Heart right ventricle (tissue), 16 donors: Measurements from ENCODE around the gene RAP1GAP2. TPM values are rescaled to one million over a fixed set of nuclear protein-coding genes. Genes with fewer than 3 reads are reported as not detected.

Source experiments
- ATAC-seq, 8 donors: fragments of 200-7000 bp; cut with Tn5 transposase; one replicate each; pipeline ENCODE4 v1.9.1; 2020; ENCODE audit warnings: mild to moderate bottlenecking in 8 of 8, moderate library complexity in 8 of 8, moderate number of reproducible peaks in 1 of 8
- DNase-seq, 2 donors: peaks; one replicate each; pipeline ENCODE4 v3.0.0-alpha.2; 2020
- H3K27ac ChIP-seq, 10 donors: fragments of 200-600 bp; sonication (generic) in 2 of 10; one replicate each; pipeline versions ENCODE4 v1.5.0 to v1.8.0; 2020 to 2022; ENCODE audit warnings: mild to moderate bottlenecking in 3 of 10
- H3K27me3 ChIP-seq, 7 donors: fragments of 200-600 bp; one replicate each; pipeline ENCODE4 v1.8.0; 2021 to 2022; ENCODE audit warnings: mild to moderate bottlenecking in 2 of 7
- H3K36me3 ChIP-seq, 9 donors: fragments of 200-600 bp; sonication (generic) in 1 of 9; one replicate each; pipeline versions ENCODE4 v1.5.0 to v1.8.0; 2020 to 2022; ENCODE audit warnings: mild to moderate bottlenecking in 2 of 9
- H3K4me1 ChIP-seq, 9 donors: fragments of 200-600 bp; sonication (generic) in 1 of 9; one replicate each; pipeline versions ENCODE4 v1.5.0 to v1.8.0; 2020 to 2022; ENCODE audit warnings: mild to moderate bottlenecking in 4 of 9
- H3K4me3 ChIP-seq, 10 donors: fragments of 200-600 bp; sonication (generic) in 2 of 10; one replicate each; pipeline versions ENCODE4 v1.5.0 to v1.8.0; 2020 to 2022; ENCODE audit warnings: mild to moderate bottlenecking in 7 of 10, moderate library complexity in 2 of 10
- H3K9me3 ChIP-seq, 11 donors: fragments of 200-600 bp in 10 of 11; sonication (generic) in 2 of 11; one replicate each; pipeline versions ENCODE4 v1.5.0 to v1.8.0; 2013 to 2022; ENCODE audit warnings: mild to moderate bottlenecking in 2 of 11, control low read depth in 1 of 11, moderate library complexity in 1 of 11
- WGBS, 2 donors: extraction: QIAGEN DNeasy Blood & Tissue Kit; methylation state at CpG; one replicate each; pipeline ENCODE4 v1.1.7; 2013; ENCODE audit warnings: inconsistent platforms in 1 of 2; 5-methylcytosine and 5-hydroxymethylcytosine counted together
- intact Hi-C, 10 donors: fragments of 100-400 bp; cut with DNase I; formaldehyde crosslinking; loops; one replicate each; pipeline versions ENCODE4 v1.11.1 to v1.14.2; 2022
- polyA plus RNA-seq, 2 donors: library from polyadenylated mRNA; stranded (reverse); fragments of 200-250 nt; gene quantifications; one replicate each; pipeline ENCODE4 v1.2.3, GENCODE V29; 2013
- total RNA-seq, 10 donors: library from RNA; stranded (reverse); fragmentation: NEBNext Ultra II Directional in 3 of 10; extraction: Animal tissue kit (Norgen Biotek cat#: 25700) in 3 of 10; gene quantifications; one replicate each; pipeline versions ENCODE4 v1.2.1 to v1.2.4, GENCODE V29; 2021 to 2023
- TF ChIP-seq, protein P1 (sequence below), 9 donors: fragments of 200-600 bp; sonication (generic) in 2 of 9; IDR thresholded peaks; one replicate each; pipeline versions ENCODE4 v1.5.0 to v1.8.0; 2021 to 2022; ENCODE audit warnings: antibody characterized with exemption in 9 of 9, mild to moderate bottlenecking in 5 of 9, moderate library complexity in 1 of 9
- donor health status: Arrhythmogenic right ventricular cardiomyopathy.
- donor health status: ischemic (EF 13 %, LVEDD 7.1; RV severe dilation, severe dysfunction).
- donor health status: healthy with polysubstance abuse.
- donor health status: DM: no; HTN: yes; CAD: no.
- donor health status: DM: no; HTN: no; CAD: no.
- donor health status: ischemic (EF 25% LVEDD 6.9; RV normal size, moderate dysfunction).
- donor health status: ischemic (EF 25% LVEDD 5.7; RV mildly dilated, moderate dysfunction).
- donor health status: healthy.
- donor health status: DM: yes; HTN: yes; CAD: no.
- donor health status: Ischemic cardiomyopathy.
- donor health status: ischemic (EF 35%, LVEDD 5.7; RV mildly dilated, moderate dysfunction).
- donor health status: nonischemic (EF 11% LVEDD 7.7; RV severe dilation, severe dysfunction).
- donor health status: DM: yes; HTN: yes; CAD: no.
- donor health status: PGD.
- donor health status: ischemic (EF 29% LVEDD 5.4; RV normal size, mild dysfunction).
- donor health status: nonischemic (EF 23%, LVEDD 6.1; RV moderate dilation, normal function).

The RAP1GAP2 gene
- total and polyA plus RNA-seq, 12 donors: 9.5 to 51.3 (median 34.6) TPM

GRCh38 chr17:2819921-2820501, 23.8 kb downstream of the RAP1GAP2 start:
- DNase-seq: no peak
- 80 to 85% methylated on average over 11 of the region's 11 CpGs for WGBS, 2 donors
- Histone ChIP-seq H3K9me3 (no peaks in the 10 kb centered on the region), H3K36me3 (no peaks in the 10 kb centered on the region), H3K4me3 (no peak overlapping the region), H3K27me3 (peaks cover 0 to 19% (median 0%) of the 10 kb centered on the region in 7 donors), H3K27ac (no peak overlapping the region), H3K4me1 (peaks cover 0 to 19% (median 0%) of the 10 kb centered on the region in 9 donors)
- ATAC-seq: no peak
- intact Hi-C loops: no loop called here
- TF ChIP-seq, protein P1, sequence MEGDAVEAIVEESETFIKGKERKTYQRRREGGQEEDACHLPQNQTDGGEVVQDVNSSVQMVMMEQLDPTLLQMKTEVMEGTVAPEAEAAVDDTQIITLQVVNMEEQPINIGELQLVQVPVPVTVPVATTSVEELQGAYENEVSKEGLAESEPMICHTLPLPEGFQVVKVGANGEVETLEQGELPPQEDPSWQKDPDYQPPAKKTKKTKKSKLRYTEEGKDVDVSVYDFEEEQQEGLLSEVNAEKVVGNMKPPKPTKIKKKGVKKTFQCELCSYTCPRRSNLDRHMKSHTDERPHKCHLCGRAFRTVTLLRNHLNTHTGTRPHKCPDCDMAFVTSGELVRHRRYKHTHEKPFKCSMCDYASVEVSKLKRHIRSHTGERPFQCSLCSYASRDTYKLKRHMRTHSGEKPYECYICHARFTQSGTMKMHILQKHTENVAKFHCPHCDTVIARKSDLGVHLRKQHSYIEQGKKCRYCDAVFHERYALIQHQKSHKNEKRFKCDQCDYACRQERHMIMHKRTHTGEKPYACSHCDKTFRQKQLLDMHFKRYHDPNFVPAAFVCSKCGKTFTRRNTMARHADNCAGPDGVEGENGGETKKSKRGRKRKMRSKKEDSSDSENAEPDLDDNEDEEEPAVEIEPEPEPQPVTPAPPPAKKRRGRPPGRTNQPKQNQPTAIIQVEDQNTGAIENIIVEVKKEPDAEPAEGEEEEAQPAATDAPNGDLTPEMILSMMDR (IDR thresholded peaks at IDR 0.05): no peak

GRCh38 chr17:2821868-2822267, 25.6 kb downstream of the RAP1GAP2 start:
- WGBS, 2 donors: 74 to 79% methylated on average over 8 of the region's 8 CpGs

GRCh38 chr17:2822358-2822757, 26.1 kb downstream of the RAP1GAP2 start:
- no peak for DNase-seq
- intact Hi-C loops: no loop called here

More at GRCh38 chr17:2821868-2822267, 25.6 kb downstream of the RAP1GAP2 start:
- H3K36me3 ChIP-seq: no peaks in the 10 kb centered on the region
- no peak overlapping the region for H3K27ac ChIP-seq
- H3K27me3 ChIP-seq: peaks cover 0 to 18% (median 0%) of the 10 kb centered on the region in 7 donors
- H3K4me3 ChIP-seq: no peak overlapping the region
- ATAC-seq (no peak), DNase-seq (no peak)
- intact Hi-C loops: no loop called here
- H3K4me1 ChIP-seq: peaks cover 0 to 13% (median 0%) of the 10 kb centered on the region in 9 donors
- H3K9me3 ChIP-seq: no peaks in the 10 kb centered on the region
- TF ChIP-seq, protein P1 (IDR thresholded peaks at IDR 0.05): no peak

GRCh38 chr17:2825253-2825970, 29.2 kb downstream of the RAP1GAP2 start:
- H3K4me3 ChIP-seq: no peak overlapping the region
- no peak for DNase-seq
- no peaks in the 10 kb centered on the region for H3K9me3 ChIP-seq
- no peak overlapping the region for H3K27ac ChIP-seq
- intact Hi-C loops: loop anchor here in 2 of 10 donors (5.0 kb wide), 1 partner anchor 187 kb away; no protein-coding TSS in a partner anchor
- TF ChIP-seq, protein P1 (IDR thresholded peaks at IDR 0.05): no peak
- peaks cover 0 to 10% (median 0%) of the 10 kb centered on the region in 7 donors for H3K27me3 ChIP-seq
- ATAC-seq: no peak
- peaks cover 0 to 18% (median 3%) of the 10 kb centered on the region in 9 donors for H3K4me1 ChIP-seq
- no peaks in the 10 kb centered on the region for H3K36me3 ChIP-seq
- 48 to 52% methylated on average over 15 of the region's 15 CpGs for WGBS, 2 donors

More at GRCh38 chr17:2822358-2822757, 26.1 kb downstream of the RAP1GAP2 start:
- Histone ChIP-seq H3K9me3 (no peaks in the 10 kb centered on the region), H3K4me1 (peaks cover 0 to 13% (median 0%) of the 10 kb centered on the region in 9 donors), H3K36me3 (no peaks in the 10 kb centered on the region), H3K27me3 (peaks cover 0 to 18% (median 0%) of the 10 kb centered on the region in 7 donors), H3K27ac (no peak overlapping the region), H3K4me3 (no peak overlapping the region)
- WGBS, 2 donors: 78 to 81% methylated on average over 7 of the region's 7 CpGs
- TF ChIP-seq, protein P1 (IDR thresholded peaks at IDR 0.05): no peak
- ATAC-seq: no peak
